Limb (tissue), 2 donors: Measurements from ENCODE around the gene GXYLT2.
"Not testable (repeated sequence)": the region's sequence is repeated elsewhere in the genome, so short reads cannot be mapped to it uniquely, and the experiment has no call there.

Source experiments
- DNase-seq, 2 donors: peaks; one replicate each; pipeline ENCODE4 v3.0.0-alpha.2; 2016; ENCODE audit errors: extremely low spot score in 2 of 2

Gene GXYLT2

DNA sequence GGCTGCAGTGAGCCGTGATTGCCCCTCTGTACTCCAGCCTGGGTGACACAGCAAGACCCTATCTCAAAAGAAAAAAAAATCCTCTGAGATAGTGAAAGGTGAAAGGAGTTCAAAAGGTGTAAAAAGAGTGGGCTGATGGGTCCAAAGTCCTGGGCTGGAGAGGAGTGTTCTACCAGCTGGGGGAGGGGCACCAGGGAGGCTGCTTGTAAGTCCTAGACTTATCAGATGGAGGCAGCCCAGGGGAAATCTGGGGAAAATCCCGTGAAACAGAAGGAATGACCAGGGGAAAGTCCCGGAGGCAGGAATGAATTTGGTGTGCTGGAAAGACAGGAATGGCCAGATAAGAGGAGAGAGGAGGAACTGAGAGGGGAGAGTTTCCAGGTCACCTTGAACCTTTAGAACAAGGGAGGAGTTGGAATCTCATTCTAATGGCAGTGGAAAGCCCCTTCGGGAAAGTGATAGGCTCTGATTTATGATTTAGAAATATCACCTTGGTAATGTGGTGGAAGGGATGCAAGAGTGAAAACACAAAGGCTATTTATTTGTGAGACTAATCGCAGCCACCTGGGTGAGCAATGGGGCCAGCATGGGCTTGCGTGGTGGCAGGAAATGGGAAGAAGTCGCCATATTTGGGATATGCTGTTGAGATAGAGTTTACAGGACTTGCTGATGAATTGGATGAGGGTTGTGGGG, 85.3 kb downstream of the GXYLT2 start:
- no peak for DNase-seq

DNA sequence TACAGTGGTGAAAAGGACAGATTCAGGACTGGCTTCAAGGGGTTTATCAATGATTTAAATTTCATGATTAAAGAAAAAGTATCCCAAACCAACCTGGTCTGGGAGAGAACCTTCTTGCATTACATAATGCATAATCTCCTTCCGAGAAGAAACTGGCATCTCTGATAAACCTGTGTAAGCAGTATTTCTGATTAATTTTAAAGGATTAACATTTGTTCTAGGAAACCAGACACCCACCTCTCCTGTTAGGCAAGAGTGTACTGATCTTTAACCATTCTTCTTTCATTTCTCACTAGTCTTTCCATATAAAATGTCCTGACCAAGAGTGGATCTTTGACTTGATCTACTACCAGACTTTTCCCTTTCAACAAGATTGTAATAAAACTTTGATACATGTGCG, 85.9 kb downstream of the GXYLT2 start:
- no peak for DNase-seq

GRCh38 chr3:72974956-72975355, 87.1 kb downstream of the GXYLT2 start:
- DNase-seq: no peak

- DNase-seq: no peak
Measured at GRCh38 chr3:72976281-72976741, 88.5 kb downstream of the GXYLT2 start.

DNA sequence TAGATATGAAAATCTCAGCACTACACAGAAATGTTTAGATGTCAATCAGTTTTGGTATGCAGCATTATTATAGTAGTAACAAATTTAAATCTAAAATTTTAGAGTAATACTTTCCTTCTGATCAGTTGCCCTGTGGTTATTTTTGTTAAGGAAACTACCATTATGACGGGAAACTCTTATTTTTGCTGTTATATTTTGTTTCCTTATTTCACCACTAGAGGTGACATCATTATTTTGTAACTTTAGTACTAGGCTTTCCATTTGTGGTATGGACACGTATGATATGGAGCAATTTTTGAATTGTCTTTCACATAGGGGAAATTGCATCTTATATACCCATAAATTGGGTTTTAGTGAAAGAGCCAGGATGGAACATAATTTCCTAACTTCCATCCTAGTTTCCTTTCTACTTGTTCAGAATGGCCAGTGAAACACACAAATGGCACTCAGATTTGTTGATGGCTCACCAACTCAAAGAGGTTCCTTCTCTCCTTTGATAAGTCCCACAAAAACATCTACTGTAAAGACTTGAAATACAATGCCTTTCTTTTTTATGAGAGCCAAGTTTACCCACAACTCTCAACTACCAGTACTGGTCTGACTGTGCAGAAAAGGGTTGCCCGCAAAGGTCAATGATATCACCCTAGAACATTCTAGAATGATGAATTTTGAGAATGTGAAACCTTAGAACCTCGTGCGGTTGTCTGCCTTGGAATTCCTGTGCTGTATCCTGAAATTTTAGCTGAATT, 89.4 kb downstream of the GXYLT2 start:
- DNase-seq: no peak

- no peak for DNase-seq
Measured at GRCh38 chr3:72982609-72983366, 94.9 kb downstream of the GXYLT2 start.

DNA sequence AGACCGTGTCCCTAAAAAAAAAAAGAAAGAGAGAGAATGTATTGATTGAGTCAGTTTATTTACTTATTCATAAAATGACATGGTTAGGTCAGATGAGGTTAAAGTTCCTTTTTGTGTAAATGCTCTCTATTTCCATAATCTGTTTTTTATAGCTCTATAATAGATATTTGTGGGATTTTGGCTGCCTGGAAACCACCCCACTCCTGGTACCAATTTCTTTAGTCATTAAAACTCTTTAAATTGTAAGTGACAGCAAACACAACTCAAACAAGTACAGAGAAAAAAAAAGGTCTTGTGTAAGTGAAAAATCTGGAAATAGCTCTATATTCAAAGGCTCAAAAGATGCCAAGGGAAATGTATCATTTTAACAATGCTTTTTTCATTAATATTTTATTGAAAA, 97.7 kb downstream of the GXYLT2 start:
- DNase-seq: no peak

- DNase-seq: no peak
Measured at GRCh38 chr3:72990701-72991395, 103.0 kb downstream of the GXYLT2 start.

- no peak for DNase-seq
Measured at GRCh38 chr3:72991522-72991921, 103.7 kb downstream of the GXYLT2 start.

DNA sequence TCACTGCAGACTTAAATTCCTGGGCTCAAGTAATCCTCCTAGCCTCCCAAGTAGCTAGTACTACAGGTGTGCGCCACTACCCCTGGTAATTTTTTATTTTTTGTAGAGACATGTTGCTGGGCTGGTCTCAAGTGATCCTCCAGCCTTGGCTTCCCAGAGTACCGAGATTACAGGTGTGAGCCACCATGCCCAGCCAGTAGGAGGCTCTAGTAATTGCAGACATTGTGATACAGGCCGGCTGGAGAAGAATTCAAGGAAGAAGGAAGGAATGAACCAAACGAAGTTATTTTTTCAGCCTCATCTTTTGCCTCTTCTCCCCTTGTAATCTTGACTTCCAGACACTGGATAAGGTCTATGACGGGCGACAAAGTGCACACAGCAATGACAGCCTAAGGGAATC, 105.5 kb downstream of the GXYLT2 start:
- no peak for DNase-seq

DNA sequence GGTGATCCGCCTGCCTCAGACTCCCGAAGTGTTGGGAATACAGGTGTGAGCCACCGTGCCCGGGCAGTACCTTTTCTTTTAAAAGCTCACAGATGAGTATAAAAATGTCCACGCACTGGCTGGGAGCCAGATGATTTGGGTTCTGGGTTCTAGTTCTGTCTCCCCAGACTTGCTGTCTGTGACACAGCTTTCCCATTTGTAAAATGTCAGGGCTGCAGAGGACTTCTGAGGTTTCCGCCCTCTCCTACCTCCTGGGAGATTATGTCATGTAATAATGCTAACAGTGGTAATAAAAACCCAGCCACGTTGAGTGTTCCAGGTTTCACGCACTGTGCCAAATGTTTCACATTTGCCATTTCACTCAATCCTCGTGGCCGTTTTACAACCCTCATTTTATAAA, 107.5 kb downstream of the GXYLT2 start:
- DNase-seq: peak; percentile 19 to 36

DNA sequence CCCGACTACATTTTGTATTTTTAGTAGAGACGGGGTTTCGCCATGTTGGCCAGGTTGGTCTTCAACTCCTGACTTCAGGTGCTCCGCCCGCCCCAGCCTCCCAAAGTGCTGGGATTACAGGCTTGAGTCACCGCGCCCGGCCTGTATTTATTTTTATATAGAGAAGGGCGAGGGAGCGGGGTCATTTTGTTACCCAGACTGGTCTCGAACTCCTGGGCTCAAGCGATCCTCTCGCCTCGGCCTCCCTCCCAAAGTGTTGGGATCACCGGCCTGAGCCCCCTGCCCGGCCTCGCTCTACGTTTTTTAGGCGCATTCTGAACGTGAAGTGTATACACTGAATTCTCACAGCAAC, 108.3 kb downstream of the GXYLT2 start:
- DNase-seq: no peak

GRCh38 chr3:72996473-72997333, 108.9 kb downstream of the GXYLT2 start, which contains the start of gene PPP4R2:
Gene PPP4R2 (plus strand): TSS chr3:72996811. CDS start chr3:72997038, 227 bp downstream.
- peak; percentile 94 to 96 for DNase-seq

GRCh38 chr3:72997421-72997961, 109.6 kb downstream of the GXYLT2 start:
- peak in 1 of 2 donors; percentile 64 for DNase-seq

GRCh38 chr3:72998466-72998865, 110.6 kb downstream of the GXYLT2 start:
- no peak for DNase-seq

- DNase-seq: no peak
Measured at GRCh38 chr3:72999951-73000350, 112.1 kb downstream of the GXYLT2 start.

DNA sequence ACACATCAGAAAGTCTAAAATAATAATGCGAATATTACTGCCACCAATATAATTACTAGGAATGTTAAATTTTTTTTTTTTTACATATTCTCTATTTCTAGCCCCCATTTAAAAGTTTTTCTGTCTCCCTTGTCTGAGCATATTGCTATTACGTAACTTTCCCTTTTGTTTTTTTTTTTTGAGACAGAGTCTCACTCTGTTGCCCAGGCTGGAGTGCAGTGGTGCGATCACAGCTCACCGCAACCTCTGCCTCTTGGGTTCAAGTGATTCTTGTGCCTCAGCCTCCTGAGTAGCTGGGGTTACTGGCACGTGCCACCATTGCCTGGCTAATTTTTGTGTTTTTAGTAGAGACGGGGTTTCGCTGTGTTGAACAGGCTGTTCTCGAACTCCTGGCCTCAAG, 115.2 kb downstream of the GXYLT2 start:
- not testable (repeated sequence) for DNase-seq

GRCh38 chr3:73004316-73004715, 116.5 kb downstream of the GXYLT2 start:
- DNase-seq: no peak

DNA sequence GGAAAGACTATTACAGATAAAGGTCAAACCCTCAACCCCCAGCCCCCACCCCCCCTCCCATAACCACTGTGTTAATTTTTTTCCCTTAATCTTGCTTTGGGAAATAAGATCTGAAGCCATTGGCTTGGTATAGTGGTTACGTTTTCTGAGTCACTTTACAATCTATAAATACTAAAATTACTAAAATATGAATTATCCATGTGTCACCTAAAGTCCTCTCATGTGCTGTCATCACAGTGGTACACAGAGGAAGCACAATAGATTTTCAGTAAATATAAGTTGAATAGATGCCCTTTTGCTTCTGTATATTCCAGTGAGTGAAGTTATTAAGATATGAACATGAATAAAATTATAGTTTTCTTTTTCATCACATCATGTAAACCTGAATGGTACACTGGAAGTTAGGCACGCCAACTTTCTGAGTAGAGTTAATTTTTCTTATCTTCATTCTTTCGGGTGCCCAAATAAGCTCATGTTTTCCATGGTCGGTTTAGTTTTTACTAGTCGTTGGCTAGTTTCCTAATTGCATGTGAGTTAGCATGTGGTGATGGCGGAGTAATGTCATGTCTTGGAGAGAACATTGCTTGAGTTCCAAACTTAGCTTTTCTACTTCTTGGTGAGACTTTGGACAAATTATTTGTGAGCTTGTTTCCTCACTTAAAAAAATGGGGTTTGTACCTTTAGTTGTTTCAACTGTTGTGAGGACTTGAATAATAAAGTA, 120.3 kb downstream of the GXYLT2 start:
- no peak for DNase-seq

GRCh38 chr3:73009008-73009407, 121.2 kb downstream of the GXYLT2 start:
- DNase-seq: no peak
